DOHH2 (cell line): ENCODE measurements around the gene KCTD10.

ENCODE experiments used
- H3F3A ChIP-seq: fragments of 200-600 bp; sonication (generic), shearing (Covaris generic); 2 replicates; pipeline ENCODE4 v1.6.0; 2016; ENCODE audit warnings: antibody characterized with exemption, mild to moderate bottlenecking; ENCODE audit not compliant: control insufficient read depth, insufficient read depth
- H3K27ac ChIP-seq: fragments of 200-600 bp; sonication (generic); 2 replicates; pipeline ENCODE4 v1.5.1; 2014; ENCODE audit warnings: low read depth, mild to moderate bottlenecking, low read length, moderate library complexity
- H3K27me3 ChIP-seq: fragments of 200-600 bp; sonication (generic); 2 replicates; pipeline ENCODE4 v1.6.1; 2014; ENCODE audit warnings: mild to moderate bottlenecking, low read length, mixed read lengths; ENCODE audit not compliant: control insufficient read depth
- H3K36me3 ChIP-seq: fragments of 200-600 bp; sonication (generic); 2 replicates; pipeline ENCODE4 v1.6.1; 2014; ENCODE audit warnings: mild to moderate bottlenecking, low read length, moderate library complexity, mixed read lengths; ENCODE audit not compliant: control insufficient read depth
- H3K4me1 ChIP-seq: fragments of 200-600 bp; sonication (generic); 2 replicates; pipeline ENCODE4 v1.6.1; 2014; ENCODE audit warnings: mild to moderate bottlenecking, low read length, mixed read lengths; ENCODE audit not compliant: control insufficient read depth
- H3K4me2 ChIP-seq: fragments of 200-600 bp; sonication (generic); 2 replicates; pipeline ENCODE4 v1.6.0; 2014; ENCODE audit warnings: mild to moderate bottlenecking, low read length, moderate library complexity
- H3K4me3 ChIP-seq: fragments of 200-600 bp; sonication (generic); 2 replicates; pipeline ENCODE4 v1.5.1; 2014; ENCODE audit warnings: mild to moderate bottlenecking, low read length, mixed read lengths
- H3K79me2 ChIP-seq: fragments of 200-600 bp; sonication (generic); 2 replicates; pipeline ENCODE4 v1.6.1; 2014; ENCODE audit warnings: mild to moderate bottlenecking, low read length, mixed read lengths; ENCODE audit not compliant: control insufficient read depth
- H3K9me2 ChIP-seq: fragments of 200-600 bp; sonication (generic); replicated peaks from 2 replicates; pipeline ENCODE4 v1.6.1; 2014; ENCODE audit warnings: mild to moderate bottlenecking, low read length, mixed read lengths; ENCODE audit not compliant: control insufficient read depth
- H3K9me3 ChIP-seq: fragments of 200-600 bp; sonication (generic); 2 replicates; pipeline ENCODE4 v1.6.1; 2014; ENCODE audit warnings: antibody characterized with exemption, low read length, mixed read lengths; ENCODE audit not compliant: control insufficient read depth, insufficient read depth
- H4K20me1 ChIP-seq: fragments of 200-600 bp; sonication (generic); 2 replicates; pipeline ENCODE4 v1.6.0; 2014; ENCODE audit warnings: low read depth, mild to moderate bottlenecking, antibody characterized with exemption, low read length, moderate library complexity; ENCODE audit not compliant: control insufficient read depth, insufficient read depth
- EZH2phosphoT487 ChIP-seq: fragments of 200-600 bp; sonication (generic); IDR thresholded peaks from 2 replicates; pipeline ENCODE4 v1.6.1; 2017; ENCODE audit warnings: borderline replicate concordance, mild to moderate bottlenecking, antibody characterized with exemption, low read length, moderate library complexity, mixed read lengths
- TF ChIP-seq, protein P1 (sequence below): fragments of 200-600 bp; sonication (generic); IDR thresholded peaks from one replicate; pipeline ENCODE4 v1.5.1; 2014; ENCODE audit warnings: antibody characterized with exemption, mild to moderate bottlenecking, low read depth, low read length; ENCODE audit not compliant: poor library complexity, severe bottlenecking

KCTD10 gene

DNA sequence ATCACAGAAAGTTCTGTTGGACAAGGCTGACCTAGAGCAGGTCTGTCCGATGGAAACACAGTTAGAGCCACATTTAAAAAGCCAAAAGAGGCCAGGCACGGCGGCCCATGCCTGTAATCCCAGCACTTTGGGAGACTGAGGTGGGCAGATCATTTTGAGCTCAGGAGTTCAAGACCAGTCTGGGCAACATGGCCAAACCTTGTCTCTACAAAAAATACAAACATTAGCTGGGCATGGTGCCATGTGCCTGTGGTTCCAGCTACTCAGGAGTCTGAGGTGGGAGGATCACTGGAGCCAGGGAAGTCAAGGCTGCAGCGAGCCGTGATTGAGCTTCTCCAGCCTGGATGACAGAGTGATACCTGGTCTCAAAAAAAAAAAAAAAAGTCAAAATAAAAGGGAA is 15.3 kb upstream of the KCTD10 start:
- peaks cover 42% of the 10 kb centered on the region for H3K36me3 ChIP-seq
- H4K20me1 ChIP-seq: no peaks in the 10 kb centered on the region
- H3K4me3 ChIP-seq: no peak overlapping the region
- no peaks in the 10 kb centered on the region for H3K9me3 ChIP-seq
- H3K27me3 ChIP-seq: no peaks in the 10 kb centered on the region
- H3K27ac ChIP-seq: no peak overlapping the region
- no peaks in the 10 kb centered on the region for H3K4me1 ChIP-seq
- no peaks in the 10 kb centered on the region for H3F3A ChIP-seq
- H3K79me2 ChIP-seq: no peaks in the 10 kb centered on the region
- no peaks in the 10 kb centered on the region for H3K9me2 ChIP-seq
- TF ChIP-seq, protein P1, sequence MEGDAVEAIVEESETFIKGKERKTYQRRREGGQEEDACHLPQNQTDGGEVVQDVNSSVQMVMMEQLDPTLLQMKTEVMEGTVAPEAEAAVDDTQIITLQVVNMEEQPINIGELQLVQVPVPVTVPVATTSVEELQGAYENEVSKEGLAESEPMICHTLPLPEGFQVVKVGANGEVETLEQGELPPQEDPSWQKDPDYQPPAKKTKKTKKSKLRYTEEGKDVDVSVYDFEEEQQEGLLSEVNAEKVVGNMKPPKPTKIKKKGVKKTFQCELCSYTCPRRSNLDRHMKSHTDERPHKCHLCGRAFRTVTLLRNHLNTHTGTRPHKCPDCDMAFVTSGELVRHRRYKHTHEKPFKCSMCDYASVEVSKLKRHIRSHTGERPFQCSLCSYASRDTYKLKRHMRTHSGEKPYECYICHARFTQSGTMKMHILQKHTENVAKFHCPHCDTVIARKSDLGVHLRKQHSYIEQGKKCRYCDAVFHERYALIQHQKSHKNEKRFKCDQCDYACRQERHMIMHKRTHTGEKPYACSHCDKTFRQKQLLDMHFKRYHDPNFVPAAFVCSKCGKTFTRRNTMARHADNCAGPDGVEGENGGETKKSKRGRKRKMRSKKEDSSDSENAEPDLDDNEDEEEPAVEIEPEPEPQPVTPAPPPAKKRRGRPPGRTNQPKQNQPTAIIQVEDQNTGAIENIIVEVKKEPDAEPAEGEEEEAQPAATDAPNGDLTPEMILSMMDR: no peak
- TF ChIP-seq EZH2phosphoT487: no peak
- no peak overlapping the region for H3K4me2 ChIP-seq

GRCh38 chr12:109491671-109492070 is 14.6 kb upstream of the KCTD10 start:
- Histone ChIP-seq H3F3A (no peaks in the 10 kb centered on the region), H3K9me2 (no peaks in the 10 kb centered on the region), H3K4me2 (no peak overlapping the region), H3K27ac (no peak overlapping the region), H3K36me3 (peaks cover 49% of the 10 kb centered on the region), H3K9me3 (no peaks in the 10 kb centered on the region), H3K79me2 (no peaks in the 10 kb centered on the region), H3K27me3 (no peaks in the 10 kb centered on the region), H3K4me1 (no peaks in the 10 kb centered on the region), H4K20me1 (no peaks in the 10 kb centered on the region), H3K4me3 (no peak overlapping the region)
- no peak for TF ChIP-seq EZH2phosphoT487
- TF ChIP-seq, protein P1: no peak

DNA sequence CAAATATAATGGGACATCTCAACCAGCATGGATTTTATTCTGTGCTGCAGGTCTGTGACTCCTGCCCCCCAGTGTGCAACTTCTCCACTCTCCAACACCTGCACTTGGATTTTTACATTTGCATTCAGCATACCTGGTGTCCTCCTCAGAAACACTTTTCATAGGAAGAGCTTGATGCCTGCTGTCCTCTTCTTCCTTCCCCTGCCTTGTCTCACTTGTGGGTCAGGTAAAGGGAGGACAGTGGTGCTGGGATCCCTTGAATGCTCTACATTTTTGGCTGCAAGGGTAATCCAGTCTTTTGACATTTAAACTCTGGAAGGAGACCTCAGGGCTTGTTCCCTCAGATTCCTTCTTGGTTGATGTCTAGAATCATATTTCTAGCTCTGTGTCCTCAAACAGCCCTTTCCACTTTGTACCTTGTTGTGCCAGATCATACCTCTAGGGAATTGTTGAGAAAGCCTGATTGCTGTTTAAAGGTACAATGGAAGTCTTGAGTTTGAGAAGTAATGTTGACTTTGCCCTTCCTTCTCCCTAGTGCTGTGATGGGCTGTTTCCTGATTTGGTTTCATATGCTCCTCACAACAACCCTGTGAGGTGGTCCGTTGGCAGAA is 13.0 kb upstream of the KCTD10 start:
- H3K4me3 ChIP-seq: no peak overlapping the region
- no peaks in the 10 kb centered on the region for H3K4me1 ChIP-seq
- no peak overlapping the region for H3K4me2 ChIP-seq
- H3K9me3 ChIP-seq: no peaks in the 10 kb centered on the region
- TF ChIP-seq EZH2phosphoT487: no peak
- TF ChIP-seq, protein P1: no peak
- no peaks in the 10 kb centered on the region for H3K9me2 ChIP-seq
- no peaks in the 10 kb centered on the region for H4K20me1 ChIP-seq
- no peaks in the 10 kb centered on the region for H3K27me3 ChIP-seq
- H3F3A ChIP-seq: no peaks in the 10 kb centered on the region
- H3K79me2 ChIP-seq: no peaks in the 10 kb centered on the region
- no peak overlapping the region for H3K27ac ChIP-seq
- H3K36me3 ChIP-seq: peaks cover 65% of the 10 kb centered on the region
